ENCODE measurements around the gene C12orf57.
A peak's percentile ranks its signal among the peaks of the same experiment; 100 is the strongest.
"Not testable (repeated sequence)": the region's sequence is repeated elsewhere in the genome, so short reads cannot be mapped to it uniquely, and the experiment has no call there.

Gene C12orf57

DNA sequence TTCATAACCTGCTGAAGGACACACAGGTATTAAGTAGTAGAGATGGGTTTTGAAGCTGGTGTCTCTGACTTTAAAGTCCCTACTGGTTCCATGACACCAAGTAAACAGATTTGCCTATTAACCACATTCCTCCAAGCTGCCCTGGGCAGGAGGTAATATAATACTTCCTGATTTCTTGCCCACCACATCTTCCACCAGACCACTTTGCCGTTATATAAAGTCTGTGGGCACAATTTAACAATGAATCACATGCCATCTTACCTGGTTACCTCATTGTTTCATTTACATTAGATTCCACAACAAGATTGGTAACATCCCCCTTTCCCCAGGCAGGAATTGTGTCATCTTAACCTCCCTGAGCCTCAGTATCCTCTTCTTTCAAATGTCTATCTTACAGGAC lies 40.1 kb upstream of the C12orf57 start:
- no peak overlapping the region for H3K4me3 ChIP-seq (ENCODE audit: low read depth, low read length)
- no peak for DNase-seq (ENCODE audit: low read depth)
- TF ChIP-seq, protein P1, sequence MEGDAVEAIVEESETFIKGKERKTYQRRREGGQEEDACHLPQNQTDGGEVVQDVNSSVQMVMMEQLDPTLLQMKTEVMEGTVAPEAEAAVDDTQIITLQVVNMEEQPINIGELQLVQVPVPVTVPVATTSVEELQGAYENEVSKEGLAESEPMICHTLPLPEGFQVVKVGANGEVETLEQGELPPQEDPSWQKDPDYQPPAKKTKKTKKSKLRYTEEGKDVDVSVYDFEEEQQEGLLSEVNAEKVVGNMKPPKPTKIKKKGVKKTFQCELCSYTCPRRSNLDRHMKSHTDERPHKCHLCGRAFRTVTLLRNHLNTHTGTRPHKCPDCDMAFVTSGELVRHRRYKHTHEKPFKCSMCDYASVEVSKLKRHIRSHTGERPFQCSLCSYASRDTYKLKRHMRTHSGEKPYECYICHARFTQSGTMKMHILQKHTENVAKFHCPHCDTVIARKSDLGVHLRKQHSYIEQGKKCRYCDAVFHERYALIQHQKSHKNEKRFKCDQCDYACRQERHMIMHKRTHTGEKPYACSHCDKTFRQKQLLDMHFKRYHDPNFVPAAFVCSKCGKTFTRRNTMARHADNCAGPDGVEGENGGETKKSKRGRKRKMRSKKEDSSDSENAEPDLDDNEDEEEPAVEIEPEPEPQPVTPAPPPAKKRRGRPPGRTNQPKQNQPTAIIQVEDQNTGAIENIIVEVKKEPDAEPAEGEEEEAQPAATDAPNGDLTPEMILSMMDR (IDR thresholded peaks at IDR 0.05; ENCODE audit: insufficient read depth, low read depth, low read length, missing control alignments): no peak

DNA sequence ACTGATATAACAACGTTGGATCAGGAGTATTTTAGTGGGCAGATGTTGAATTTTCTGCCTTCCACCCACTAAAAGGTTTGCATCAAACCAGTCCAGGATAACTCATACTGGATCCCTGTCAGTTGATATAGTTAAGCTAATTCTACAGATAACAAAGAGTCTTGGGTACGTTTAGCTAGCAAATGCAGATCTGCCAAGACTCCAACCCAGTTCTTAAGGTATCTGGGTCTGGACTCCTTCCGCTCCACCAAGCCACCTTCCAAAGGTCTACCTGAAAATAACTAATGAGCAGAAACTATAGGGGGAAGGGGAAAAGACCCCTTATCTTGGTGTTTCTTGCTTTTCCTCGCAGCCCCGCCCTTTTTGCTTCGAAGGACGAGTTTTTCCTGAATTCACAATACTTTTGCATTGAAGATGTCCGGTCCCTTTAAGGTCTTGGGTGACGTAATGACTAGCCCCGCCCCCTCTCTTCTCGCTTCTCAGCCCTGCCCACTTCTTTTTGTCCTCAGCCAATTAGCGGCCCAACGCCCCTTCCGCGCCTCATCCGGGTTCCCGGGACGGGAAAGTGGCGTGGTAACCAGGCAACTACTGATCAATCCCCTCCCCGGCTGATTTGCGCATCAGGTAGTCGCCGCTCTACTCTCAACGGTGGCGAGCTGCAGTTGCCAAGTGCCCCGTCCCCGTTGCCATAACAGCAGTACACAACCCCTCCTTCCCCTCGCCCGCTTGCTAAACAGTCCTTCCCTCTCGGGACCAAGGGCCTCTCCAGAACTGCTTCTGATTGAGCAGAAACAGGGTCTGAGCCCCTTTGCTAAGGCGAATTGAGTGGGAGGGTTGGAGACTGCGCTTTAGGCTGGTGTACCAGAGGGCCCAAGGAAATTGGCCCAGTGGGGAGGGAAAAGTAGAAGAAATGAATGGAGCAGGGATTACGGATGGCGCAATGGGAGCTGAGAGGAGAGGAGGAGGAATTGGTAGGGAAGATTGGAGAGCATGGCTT lies 39.2 kb upstream of the C12orf57 start, which contains the start of gene LRRC23:
LRRC23 (plus strand) TSS at position 543 of the 997 bp plus-strand sequence. CDS start 812 bp downstream, outside the sequence.
- peak; percentile 97 for DNase-seq (ENCODE audit: low read depth)
- H3K4me3 ChIP-seq (ENCODE audit: low read depth, low read length): peak within 1 kb of the TSS; percentile 88
- TF ChIP-seq, protein P1 (IDR thresholded peaks at IDR 0.05; ENCODE audit: insufficient read depth, low read depth, low read length, missing control alignments): no peak

DNA sequence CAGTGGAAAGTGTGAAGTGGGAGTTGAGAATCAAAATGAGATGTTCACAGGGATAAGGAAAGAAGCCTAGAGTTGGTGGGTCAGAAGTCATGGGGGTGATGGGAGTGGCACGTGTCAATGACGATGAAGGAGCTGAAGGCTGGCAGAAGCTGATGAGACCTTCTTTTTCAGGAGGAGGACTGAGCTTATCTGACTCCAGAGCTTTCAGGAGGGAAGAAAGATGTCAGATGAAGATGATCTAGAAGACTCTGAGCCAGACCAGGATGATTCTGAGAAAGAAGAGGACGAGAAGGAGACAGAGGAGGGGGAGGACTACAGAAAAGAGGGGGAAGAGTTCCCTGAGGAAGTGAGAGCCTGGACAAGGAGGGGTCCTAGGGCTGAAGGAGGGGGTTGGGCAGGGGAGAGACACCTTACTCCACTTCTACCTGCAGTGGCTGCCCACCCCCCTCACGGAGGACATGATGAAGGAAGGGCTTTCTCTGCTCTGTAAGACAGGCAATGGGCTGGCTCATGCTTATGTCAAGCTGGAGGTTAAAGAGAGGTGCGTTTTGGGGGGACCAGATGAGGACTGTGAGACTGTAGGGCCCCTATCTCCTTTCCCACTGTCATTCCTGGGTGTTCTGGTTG lies 38.3 kb upstream of the C12orf57 start:
- no peak for DNase-seq (ENCODE audit: low read depth)
- TF ChIP-seq, protein P1 (IDR thresholded peaks at IDR 0.05; ENCODE audit: insufficient read depth, low read depth, low read length, missing control alignments): no peak
- H3K4me3 ChIP-seq (ENCODE audit: low read depth, low read length): peak overlapping the region; percentile 88

DNA sequence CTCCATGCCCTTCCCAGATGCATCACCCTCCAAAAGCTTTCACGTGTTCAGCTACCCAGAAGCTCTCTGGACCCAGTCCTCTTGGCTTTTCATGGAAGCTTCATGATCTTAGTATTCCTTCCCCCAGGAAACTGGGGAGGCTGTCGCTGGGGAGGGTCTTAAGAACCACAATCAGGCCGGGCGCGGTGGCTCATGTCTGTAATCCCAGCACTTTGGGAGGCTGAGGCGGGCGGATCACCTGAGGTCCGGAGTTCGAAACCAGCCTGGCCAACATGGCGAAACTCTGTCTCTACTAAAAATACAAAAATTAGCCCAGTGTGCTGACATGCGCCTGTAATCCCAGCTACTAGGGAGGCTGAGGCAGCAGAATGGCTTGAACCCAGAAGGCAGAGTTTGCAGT lies 35.7 kb upstream of the C12orf57 start:
- not testable (repeated sequence) for DNase-seq (ENCODE audit: low read depth); H3K4me3 ChIP-seq (ENCODE audit: low read depth, low read length)

- TF ChIP-seq, protein P1 (IDR thresholded peaks at IDR 0.05; ENCODE audit: insufficient read depth, low read depth, low read length, missing control alignments): no peak
- no peak overlapping the region for H3K4me3 ChIP-seq (ENCODE audit: low read depth, low read length)
- no peak for DNase-seq (ENCODE audit: low read depth)
Observed at GRCh38 chr12:6909421-6910145, 34.2 kb upstream of the C12orf57 start.

- TF ChIP-seq, protein P1 (IDR thresholded peaks at IDR 0.05; ENCODE audit: insufficient read depth, low read depth, low read length, missing control alignments): no peak
- H3K4me3 ChIP-seq (ENCODE audit: low read depth, low read length): no peak overlapping the region
- no peak for DNase-seq (ENCODE audit: low read depth)
Observed at GRCh38 chr12:6912164-6912935, 31.5 kb upstream of the C12orf57 start.
